GM19025 (cell line): ENCODE data around the gene SLC26A9.

Source experiments
- ATAC-seq: cut with Tn5 transposase; IDR thresholded peaks from one replicate; pipeline ENCODE4 v1.9.1; 2021; ENCODE audit warnings: mild to moderate bottlenecking, low read depth, moderate library complexity; ENCODE audit not compliant: unreplicated experiment

Gene SLC26A9

GRCh38 chr1:205943245-205943644, at the start of gene SLC26A9:
TSS of gene SLC26A9 (minus strand) at chr1:205943456. CDS start at chr1:205935820, 7,636 bp downstream.
- no peak for ATAC-seq

DNA sequence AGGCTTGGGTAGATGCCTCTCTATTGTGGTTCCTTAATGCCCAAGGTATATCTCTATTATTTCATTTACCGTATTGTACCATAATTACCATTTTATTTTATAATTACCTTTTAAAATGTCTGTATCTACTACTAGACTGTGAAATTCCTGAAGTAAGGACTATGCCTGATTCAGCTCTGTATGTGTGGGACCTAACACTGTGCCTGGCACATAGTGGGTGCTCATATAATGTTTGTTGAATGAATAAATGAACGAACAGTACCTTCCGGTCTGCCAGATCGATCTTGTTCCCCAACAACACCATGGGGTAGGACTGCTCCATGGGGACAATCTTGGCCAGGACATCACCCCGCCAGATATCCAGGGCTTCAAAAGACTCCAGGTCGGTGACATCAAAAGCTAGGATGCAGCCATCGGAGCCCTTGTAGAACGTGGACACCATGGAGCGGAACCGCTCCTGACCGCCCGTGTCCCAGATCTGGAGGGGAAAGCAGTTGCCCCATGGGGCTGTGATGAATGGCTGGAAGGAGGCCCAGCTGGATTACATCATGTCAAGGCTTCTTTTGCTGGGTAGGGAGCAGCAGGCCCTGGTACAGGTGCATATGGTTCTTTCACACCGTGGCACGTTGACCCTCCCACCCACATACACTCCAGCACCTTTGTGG, 49.1 kb upstream of the SLC26A9 start:
- no peak for ATAC-seq

- no peak for ATAC-seq
Measured at GRCh38 chr1:205991237-205991636, 48.0 kb upstream of the SLC26A9 start.

DNA sequence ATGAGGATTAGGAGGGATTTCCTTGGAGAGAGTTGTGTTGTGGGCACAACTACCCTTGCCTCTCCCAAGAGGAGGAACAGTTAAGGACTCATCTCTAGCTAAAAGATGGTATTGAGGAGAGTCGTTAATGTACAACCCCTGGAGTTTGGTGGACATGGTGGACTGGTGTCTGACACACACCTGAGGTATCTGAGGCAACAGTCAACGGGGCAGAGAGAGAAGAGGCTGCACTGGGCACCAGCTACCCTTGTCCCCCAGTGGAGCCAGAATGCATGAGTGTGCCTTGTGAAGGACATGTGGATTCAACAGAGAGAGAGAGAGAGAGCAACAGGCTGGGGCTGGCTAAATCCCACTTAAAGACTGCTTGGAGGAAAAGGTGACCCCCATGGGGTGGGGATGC, 47.0 kb upstream of the SLC26A9 start:
- ATAC-seq = no peak

DNA sequence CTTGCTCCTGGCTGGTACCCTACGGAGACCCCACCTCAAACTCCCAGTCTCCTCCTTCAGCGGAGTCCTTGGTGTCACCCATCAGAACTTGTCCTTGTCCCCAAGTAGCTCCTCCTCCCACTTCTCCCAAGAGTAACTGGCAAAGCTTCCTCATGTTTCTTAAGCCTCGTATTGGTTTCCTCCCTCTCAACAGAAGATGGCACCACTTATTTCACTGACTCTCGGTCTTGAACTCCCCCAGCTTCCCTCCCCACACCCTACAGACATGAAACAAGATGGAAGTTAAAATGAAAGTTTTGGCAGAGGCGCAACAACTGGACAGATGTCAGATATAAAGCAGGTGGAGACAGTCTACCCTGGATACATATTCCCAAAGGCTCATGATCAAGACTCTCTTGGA, 46.5 kb upstream of the SLC26A9 start:
- ATAC-seq = no peak

- ATAC-seq = no peak
Measured at GRCh38 chr1:205988585-205988995, 45.3 kb upstream of the SLC26A9 start.

- no peak for ATAC-seq
Measured at GRCh38 chr1:205986861-205987260, 43.6 kb upstream of the SLC26A9 start.

DNA sequence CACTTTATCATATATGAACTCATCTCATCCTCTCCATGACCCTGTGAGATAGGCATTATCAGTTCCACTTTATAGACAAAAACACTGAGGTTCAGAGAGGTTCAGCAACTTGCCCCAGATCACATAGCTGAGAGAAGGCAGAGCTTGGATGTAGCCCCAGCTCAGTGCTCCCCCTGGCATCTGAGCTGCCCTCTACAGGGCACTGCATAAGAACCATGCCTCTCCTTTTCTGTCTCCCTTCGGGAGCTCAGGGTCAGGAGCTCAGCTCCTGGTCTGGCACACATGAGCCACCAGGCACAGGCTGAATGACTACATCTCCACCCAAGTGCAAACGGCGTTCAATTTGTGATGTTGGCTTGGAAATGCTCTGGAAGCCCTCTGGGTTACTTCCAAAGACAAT, 43.0 kb upstream of the SLC26A9 start:
- ATAC-seq = no peak

DNA sequence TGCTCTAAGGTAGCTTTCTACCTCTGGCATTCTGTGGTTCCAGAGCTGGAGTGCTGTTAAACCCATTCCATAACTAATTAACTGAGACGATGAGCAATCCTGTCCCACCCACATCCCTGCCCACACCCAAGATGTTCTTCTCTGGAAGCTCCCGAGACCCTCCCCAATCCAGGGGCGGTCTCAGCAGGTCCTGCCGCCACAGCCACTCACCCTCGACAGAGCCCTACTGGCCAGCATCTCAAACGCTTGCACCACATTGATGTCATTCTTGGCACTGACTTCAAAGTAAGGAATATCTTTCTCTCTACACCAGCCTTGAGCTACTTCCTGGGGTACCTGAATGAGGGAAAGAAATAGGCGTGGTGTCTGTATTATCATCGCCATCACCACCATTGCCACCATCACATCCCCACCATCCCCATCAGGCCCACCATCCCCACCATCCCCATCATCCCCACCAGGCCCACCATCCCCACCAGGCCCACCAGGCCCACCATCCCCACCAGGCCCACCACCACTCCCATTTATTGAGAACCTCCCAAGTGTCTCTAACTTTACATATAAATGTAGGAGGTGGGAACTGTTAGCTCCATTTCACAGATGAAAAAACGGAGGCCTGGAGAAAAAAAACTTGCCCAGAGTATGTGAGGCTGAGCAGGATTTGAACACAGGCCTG, 42.2 kb upstream of the SLC26A9 start:
- no peak for ATAC-seq

GRCh38 chr1:205983925-205984725, 40.9 kb upstream of the SLC26A9 start:
- no peak for ATAC-seq

- no peak for ATAC-seq
Measured at GRCh38 chr1:205981257-205981656, 38.0 kb upstream of the SLC26A9 start.

GRCh38 chr1:205980237-205980870, 37.1 kb upstream of the SLC26A9 start:
- no peak for ATAC-seq

DNA sequence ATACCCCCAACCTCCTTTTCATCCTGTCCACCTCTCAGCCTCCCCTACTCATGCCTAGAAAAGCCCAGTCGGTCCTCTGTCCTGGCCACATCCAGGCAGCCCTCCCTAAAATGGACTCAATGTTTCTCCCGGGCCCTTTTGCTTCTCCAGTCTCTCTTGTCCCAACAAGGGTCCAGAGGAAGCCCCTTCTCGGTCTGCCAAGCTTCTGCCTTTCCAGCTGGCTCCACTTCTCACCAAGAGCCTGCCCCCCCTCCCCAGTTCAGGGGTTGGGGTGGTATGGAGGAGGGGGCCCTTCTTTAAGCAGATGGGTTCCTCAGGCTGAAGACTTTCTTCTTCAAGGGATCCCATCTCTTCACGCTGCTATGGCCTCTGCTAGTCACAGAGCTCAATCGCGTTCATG, 36.0 kb upstream of the SLC26A9 start:
- ATAC-seq = no peak

- no peak for ATAC-seq
Measured at GRCh38 chr1:205978676-205979075, 35.4 kb upstream of the SLC26A9 start.

DNA sequence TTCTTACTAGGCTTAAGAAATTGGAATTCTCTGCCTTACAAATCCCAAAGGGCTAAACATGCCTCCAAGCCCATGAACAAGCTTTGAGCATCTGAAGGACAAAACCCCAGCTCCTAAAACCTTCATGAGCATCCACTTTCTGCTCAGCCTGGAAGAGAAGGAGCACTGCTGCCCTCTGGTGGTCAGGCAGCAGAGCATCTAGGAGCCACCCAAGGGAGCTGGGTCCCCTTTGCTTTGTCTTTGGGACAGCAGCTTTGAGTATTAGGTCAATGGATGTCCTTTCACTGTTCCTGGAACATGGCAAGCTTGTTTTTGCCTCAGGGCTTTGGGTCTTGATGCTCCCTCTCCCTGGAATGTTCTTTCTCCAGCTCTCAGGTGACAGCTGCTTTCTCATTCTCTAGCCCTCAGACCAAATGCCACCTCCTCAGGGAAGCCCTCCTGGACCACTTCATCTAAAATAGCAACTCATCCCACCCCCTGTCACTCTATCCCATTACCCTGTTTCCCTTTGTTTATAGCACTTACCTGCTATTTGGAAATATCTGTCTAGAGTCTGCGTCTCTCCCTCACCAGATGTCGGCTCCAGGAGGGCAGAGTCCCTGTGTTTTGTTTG, 34.3 kb upstream of the SLC26A9 start:
- no peak for ATAC-seq

DNA sequence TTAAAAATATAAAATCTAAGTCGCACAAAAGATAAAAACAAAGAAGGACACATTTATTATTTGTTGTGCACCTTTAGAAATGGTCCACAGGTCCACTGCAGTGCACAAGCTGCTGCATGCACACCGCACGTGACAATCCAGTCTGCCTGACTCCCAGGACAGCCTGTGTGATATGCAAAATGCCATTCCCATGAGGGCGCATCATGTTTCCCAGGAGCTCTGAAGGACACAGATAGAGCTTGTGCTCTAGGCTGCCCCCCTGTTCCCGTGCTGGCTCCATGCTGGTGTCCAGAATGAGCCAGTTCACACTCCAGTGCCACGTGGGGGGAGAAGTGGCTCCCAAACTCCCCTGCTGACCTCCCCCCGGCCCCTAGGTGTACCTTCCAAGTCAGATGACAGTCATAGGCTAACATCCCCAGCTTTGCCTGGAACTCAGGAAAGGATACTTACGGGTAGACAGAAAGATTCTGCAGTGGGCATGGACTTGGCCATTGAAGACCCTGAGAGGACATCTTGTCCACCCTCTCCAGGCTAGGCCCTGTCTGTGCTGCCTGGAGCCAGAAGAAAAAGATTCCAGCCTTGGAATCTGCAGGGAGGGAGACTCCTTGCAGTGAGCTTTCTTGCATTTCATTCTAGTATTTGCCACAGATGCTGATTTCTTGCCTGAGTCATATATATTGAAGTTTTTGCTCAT, 33.6 kb upstream of the SLC26A9 start:
- no peak for ATAC-seq

DNA sequence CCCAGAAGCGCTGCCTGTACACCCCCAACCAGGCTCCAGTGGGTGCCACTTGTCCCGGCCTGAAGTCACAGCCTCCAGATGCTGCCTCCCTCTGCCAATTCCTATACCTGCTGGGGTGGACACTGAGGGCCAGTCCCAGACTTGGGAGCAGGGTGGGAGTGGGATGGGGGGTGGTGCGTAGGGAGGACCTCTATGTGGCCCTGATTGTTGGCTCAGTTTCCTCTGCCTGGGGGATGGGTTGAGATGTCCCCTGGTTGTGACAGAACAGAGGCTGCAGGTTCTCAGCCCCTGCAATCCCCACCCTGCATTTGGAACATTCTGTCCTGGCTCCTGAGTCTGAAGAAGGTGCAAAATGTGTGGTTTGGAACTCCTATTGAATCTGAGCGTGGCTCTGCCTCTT, 32.8 kb upstream of the SLC26A9 start:
- no peak for ATAC-seq

GRCh38 chr1:205975387-205975998, 32.2 kb upstream of the SLC26A9 start:
- ATAC-seq = no peak

GRCh38 chr1:205974712-205975111, 31.5 kb upstream of the SLC26A9 start:
- no peak for ATAC-seq
